ENCODE results near the gene TOM1L2. TPM values are rescaled to one million over a fixed set of nuclear protein-coding genes. Genes with fewer than 3 reads are reported as not detected.
"Not testable (repeated sequence)": the region's sequence is repeated elsewhere in the genome, so short reads cannot be mapped to it uniquely, and the experiment has no call there.

The TOM1L2 gene
- total RNA-seq, 1 donor from 2014 or later, result 43.7 TPM

DNA sequence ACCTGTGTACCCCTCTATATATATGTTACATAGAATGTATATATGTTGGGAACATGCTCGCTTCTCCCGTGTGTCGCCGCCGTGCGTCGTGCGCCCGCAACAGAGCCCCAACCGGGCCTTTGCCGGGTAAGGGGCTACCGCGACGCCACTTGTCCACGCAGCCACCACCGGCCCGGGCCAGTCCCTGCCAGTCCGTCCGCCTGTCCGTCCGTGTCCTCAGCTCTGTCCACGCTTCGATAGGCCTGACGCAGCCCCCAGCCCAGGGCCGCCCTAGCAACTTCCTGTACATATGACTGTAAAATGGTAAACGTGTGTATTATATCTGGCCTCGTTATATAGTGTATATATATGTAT lies 161.3 kb downstream of the TOM1L2 start:
- no peak for DNase-seq (ENCODE audit: low spot score)

DNA sequence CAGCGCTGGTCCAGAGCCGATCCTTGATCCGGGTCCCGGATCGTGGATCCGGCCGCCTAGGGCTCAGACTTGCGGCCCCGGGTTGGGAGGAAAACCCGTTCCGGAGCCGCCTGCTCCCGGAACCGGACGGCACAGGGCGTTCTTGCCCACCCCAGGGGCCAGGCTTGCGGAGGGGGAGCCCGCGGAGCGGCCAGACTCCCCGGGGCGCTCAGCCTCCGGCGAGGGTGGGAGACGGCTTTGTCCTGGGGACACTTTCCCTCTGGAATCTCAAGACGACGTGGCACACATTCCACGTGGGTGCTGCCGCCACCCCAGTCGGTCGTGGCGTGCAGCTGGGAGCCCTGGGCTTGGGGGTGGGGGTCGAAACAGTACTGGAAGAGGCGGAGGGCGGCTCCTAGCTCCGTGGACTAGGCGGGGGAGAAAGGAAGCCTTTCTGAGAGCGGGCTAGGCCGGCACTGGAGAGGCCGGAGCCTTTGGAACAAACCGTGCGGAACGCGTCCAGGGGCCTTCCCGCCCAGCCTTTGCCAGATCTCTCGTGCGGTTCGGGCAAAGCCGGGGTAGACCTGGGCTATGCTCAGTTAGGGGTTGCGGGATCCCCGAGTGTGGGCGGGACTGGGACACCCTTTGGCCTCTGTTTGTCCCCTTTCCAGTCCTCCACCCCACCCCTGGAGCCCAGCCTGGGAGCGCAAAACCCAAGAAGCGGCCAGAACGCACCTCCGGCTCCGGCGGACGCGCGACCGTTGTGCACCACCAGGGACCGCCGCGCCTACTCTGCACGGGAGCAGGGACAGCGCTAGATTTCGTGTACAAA lies 161.9 kb downstream of the TOM1L2 start:
- no peak for DNase-seq (ENCODE audit: low spot score)

DNA sequence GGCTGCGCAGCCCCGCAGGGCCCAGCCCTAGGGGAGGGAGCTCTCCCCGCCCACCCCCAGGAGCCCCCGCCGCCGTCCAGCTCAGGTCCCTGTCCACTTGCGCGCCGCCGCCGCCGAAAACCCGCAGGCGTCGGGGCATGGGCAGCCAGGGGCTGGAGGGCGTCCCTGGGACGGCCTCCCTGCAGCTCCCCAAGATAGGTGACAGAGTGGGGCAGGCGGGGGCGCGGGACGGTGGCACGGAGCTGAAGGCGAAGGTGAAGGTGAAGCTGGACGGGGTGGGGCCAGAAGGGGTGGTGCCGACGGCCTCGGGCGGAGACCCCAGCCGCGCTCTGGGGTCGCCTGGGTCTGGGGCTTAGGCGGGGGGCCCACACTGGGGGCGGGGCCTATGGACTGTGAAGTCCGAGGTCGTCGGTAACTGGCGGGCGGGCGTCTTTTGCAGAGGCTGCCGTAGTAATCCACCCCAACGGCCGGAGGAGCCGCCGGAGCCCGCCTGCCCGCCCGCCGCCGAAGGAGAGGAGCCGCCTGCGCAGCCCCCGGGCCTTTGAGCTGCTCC lies 162.6 kb downstream of the TOM1L2 start:
- DNase-seq (ENCODE audit: low spot score), result no peak

GRCh38 chr17:17808706-17809432 lies 163.3 kb downstream of the TOM1L2 start:
- DNase-seq (ENCODE audit: low spot score), result no peak

DNA sequence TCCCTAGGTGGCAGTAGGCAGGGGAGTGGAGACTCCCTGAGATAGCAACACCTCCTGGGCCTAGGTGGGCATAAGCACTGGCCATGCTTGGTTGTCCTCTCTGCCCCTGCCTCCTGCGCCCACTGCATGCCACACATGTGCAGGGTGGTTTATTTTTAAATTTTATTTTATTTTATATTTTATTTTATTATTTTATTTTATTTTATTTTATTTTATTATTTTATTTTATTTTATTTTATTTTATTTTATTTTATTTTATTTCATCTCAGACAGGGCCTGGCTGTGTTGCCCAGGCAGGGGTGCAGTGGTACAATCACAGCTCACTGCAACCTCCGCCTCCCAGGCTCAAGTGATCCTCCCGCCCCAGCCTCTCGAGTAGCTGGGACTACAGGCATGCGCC lies 164.0 kb downstream of the TOM1L2 start:
- DNase-seq (ENCODE audit: low spot score), result not testable (repeated sequence)

DNA sequence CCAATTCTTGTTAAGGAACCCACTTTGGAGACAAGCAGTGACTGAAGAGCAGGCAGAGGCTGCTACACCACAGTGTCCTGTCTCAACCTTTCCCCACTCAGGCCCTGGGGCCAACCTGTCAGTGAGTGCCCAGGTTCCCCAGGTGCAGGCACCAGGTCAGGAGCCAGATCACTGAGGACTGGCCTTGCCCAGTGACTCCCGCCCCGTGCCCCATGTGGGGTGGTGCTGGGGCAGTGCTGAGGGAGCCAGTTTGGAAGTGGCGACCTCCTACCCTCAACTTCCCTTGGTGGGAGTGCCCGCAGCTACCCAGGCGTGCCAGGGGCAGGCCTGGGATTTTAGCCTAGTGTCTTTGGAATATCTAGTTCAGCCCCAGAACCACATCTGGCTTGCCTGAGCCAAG lies 164.8 kb downstream of the TOM1L2 start:
- no peak for DNase-seq (ENCODE audit: low spot score)

DNA sequence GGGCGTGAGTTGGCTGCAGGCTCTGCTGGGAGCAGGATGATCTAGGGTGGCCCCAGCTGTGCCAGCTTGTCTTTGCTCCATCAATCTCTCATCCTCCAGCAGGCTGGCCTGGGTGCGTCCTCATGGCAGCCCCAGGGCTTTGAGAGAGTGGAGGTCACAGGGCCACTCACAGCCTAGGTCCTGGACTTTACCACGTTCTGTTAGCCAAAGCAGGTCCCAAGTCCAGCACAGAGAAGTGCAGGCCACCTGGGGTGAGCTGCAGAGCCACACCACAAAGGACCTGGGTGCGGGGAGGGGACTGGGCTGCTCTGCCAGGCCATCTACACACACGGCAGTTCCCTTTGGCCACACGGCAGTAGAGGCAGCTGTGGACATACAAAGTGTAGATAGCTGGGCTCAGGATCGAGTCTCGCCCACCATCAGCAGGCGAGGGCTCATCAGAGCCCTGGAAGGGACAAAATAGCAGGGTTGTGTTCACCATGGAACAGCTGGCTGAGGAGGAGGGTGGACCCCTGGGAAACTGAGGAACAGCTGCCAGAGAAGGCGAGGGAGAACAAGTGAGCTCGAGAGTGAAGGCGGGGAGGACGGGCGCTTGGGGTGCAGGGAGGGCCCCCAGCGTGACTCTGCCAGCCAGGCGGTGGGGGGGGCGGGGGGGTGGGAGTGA lies 165.5 kb downstream of the TOM1L2 start:
- no peak for DNase-seq (ENCODE audit: low spot score)

DNA sequence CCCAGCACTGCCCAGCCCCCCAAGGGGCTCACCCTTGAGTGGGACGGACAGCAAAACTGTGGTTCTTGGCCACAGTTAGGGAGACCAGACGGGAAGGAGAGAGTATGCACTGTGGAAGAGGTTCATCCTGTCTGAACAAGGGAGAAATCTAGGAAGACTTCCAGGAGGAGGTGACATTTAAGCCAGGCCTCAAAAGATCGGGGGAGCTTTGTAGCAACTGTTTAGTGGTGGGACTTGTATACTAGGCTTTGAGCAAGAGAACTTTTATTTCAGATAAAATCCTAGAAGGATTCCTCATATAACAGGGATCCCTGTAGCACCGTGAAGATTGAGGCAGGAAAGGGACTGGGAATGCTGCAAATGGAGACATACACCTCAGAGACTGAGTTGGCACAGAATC lies 166.2 kb downstream of the TOM1L2 start:
- DNase-seq (ENCODE audit: low spot score), result no peak

- DNase-seq (ENCODE audit: low spot score), result no peak
Observed at GRCh38 chr17:17805575-17805974, 166.6 kb downstream of the TOM1L2 start.

GRCh38 chr17:17804007-17804406 lies 168.2 kb downstream of the TOM1L2 start:
- no peak for DNase-seq (ENCODE audit: low spot score)

DNA sequence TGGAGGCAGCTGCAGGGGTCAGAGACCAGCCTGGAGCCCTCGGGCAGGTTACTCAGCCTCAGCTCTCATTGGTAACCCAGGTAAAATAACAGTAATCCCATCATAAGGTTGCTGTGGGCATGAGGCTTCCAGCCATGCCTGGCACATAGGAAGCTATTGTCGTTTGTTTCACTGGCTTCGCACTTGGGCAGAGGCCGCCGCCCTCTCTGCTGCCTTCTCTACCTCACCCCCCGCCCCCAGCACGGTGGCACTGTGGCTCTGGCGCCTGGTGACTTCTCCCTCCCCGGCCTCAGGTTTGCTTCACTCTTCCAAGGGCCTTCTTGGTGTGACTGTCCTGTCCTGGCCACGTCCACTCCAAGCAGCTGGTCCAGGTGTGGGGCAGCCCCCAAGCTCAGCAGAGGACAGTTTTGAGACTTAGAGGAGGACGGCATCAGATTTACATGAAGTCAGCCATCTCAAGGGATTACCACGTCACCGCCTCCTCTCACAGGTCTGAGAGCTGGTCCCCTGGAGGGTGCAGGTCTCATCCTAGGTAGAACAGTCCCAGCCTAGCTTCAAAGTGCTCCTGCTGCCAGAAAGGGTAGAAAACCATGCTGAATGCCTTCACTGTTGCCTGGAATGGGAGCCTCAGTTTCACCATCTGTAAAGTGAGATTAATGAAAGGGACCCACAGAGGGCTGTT lies 170.3 kb downstream of the TOM1L2 start:
- no peak for DNase-seq (ENCODE audit: low spot score)

- no peak for DNase-seq (ENCODE audit: low spot score)
Observed at GRCh38 chr17:17800504-17801021, 171.6 kb downstream of the TOM1L2 start.

DNA sequence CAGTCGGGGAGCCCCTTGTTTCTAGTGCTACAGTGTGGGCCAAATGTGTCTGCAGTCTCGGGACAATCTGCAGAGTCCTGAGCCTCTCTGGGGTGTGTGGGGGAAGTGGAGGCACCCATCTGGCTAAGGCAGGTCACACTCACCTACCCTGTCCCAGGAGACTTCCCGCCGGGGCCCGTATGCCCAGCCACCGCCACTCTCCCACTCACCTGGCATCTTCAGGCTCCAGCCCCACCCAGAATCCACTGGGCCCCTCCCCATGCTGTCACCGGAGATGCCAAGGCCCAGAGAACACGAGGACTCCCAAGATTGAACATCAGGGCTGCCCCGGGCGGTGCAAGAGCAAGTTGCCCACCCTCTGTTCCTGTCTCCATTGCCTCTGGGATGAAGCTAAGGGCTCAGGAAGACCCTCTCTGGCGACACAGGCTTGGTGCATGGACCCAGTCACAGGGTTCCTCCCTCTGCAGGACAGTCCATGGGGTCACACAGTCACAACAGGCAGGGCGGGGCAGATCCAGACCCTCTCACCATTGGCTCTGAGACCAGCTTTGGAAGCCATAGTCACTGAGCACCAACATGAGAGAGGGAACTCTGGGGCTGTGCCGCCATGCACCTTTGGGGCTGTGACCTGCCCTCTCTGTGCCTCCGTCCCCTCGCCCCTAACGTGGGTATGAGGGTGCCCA lies 173.5 kb downstream of the TOM1L2 start:
- DNase-seq (ENCODE audit: low spot score), result no peak

GRCh38 chr17:17798010-17798556 lies 174.1 kb downstream of the TOM1L2 start:
- no peak for DNase-seq (ENCODE audit: low spot score)

DNA sequence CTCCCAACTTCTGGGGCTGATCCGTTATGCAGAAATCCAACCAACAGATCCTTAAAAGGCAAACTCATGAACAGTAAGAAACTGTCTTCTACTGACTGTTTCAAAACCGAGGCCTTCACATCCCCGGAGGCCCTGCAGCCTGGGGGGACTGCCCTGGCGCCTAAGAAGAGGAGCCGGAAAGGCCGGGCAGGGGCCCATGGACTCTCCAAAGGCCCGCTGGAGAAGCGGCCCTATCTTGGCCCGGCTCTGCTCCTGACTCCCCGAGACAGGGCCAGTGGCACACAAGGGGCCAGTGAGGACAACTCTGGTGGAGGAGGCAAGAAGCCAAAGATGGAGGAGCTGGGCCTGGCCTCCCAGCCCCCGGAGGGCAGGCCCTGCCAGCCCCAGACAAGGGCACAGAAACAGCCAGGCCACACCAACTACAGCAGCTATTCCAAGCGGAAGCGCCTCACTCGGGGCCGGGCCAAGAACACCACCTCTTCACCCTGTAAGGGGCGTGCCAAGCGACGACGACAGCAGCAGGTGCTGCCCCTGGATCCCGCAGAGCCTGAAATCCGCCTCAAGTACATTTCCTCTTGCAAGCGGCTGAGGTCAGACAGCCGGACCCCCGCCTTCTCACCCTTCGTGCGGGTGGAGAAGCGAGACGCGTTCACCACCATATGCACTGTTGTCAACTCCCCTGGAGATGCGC lies 174.9 kb downstream of the TOM1L2 start:
- DNase-seq (ENCODE audit: low spot score), result no peak

- DNase-seq (ENCODE audit: low spot score), result no peak
Observed at GRCh38 chr17:17796787-17797061, 175.5 kb downstream of the TOM1L2 start.

GRCh38 chr17:17795946-17796786 lies 176.0 kb downstream of the TOM1L2 start:
- no peak for DNase-seq (ENCODE audit: low spot score)

DNA sequence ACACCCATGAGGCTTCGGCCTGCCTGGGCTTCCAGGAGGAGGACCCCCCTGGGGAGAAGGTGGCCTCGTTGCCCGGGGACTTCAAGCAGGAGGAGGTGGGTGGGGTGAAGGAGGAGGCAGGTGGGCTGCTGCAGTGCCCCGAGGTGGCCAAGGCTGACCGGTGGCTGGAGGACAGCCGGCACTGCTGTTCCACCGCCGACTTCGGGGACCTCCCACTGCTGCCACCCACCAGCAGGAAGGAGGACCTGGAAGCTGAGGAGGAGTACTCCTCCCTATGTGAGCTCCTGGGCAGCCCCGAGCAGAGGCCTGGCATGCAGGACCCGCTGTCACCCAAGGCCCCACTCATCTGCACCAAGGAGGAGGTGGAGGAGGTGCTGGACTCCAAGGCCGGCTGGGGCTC lies 176.9 kb downstream of the TOM1L2 start:
- no peak for DNase-seq (ENCODE audit: low spot score)

GRCh38 chr17:17794382-17794781 lies 177.8 kb downstream of the TOM1L2 start:
- DNase-seq (ENCODE audit: low spot score), result no peak

All from mesenteric fat pad (tissue), 1 donor.